SU-DHL-6 (cell line): ENCODE data around the gene TANGO2.

Experiments
- H2AFZ ChIP-seq: fragments of 200-600 bp; sonication (generic); 2 replicates; pipeline ENCODE4 v1.6.1; 2014; ENCODE audit warnings: low read depth, mild to moderate bottlenecking, moderate library complexity, mixed read lengths, antibody characterized with exemption, low read length; ENCODE audit not compliant: severe bottlenecking
- H3F3A ChIP-seq: fragments of 200-600 bp; shearing (Covaris generic); 2 replicates; pipeline ENCODE4 v1.6.0; 2016; ENCODE audit warnings: antibody characterized with exemption, mild to moderate bottlenecking; ENCODE audit not compliant: insufficient read depth
- H3K27ac ChIP-seq: fragments of 200-600 bp; sonication (generic); 2 replicates; pipeline ENCODE4 v1.5.1; 2016; ENCODE audit warnings: low read depth, mild to moderate bottlenecking, low read length, moderate library complexity, mixed read lengths
- H3K27me3 ChIP-seq: fragments of 200-600 bp; sonication (generic), shearing (Covaris generic); 2 replicates; pipeline ENCODE4 v1.6.0; 2014; ENCODE audit warnings: mild to moderate bottlenecking, low read length
- H3K36me3 ChIP-seq: fragments of 200-600 bp; sonication (generic); 2 replicates; pipeline ENCODE4 v1.6.1; 2014; ENCODE audit warnings: mild to moderate bottlenecking, low read length, mixed read lengths
- H3K4me2 ChIP-seq: fragments of 300-600, 200-600 bp; shearing (Covaris generic), sonication (generic); 2 replicates; pipeline ENCODE4 v1.6.0; 2014; ENCODE audit warnings: low read length, low read depth, mild to moderate bottlenecking; ENCODE audit not compliant: poor library complexity, severe bottlenecking
- H3K4me3 ChIP-seq: fragments of 200-600 bp; sonication (generic); 2 replicates; pipeline ENCODE4 v1.5.1; 2014; ENCODE audit warnings: antibody characterized with exemption, low read length, mild to moderate bottlenecking, mixed read lengths; ENCODE audit not compliant: insufficient read depth, poor library complexity, severe bottlenecking
- H3K79me2 ChIP-seq: fragments of 200-600 bp; sonication (generic); 2 replicates; pipeline ENCODE4 v1.6.1; 2014; ENCODE audit warnings: mild to moderate bottlenecking, low read length, moderate library complexity; ENCODE audit not compliant: insufficient read depth
- H3K9ac ChIP-seq: fragments of 200-600 bp; sonication (generic); 2 replicates; pipeline ENCODE4 v1.7.0; 2014; ENCODE audit warnings: mild to moderate bottlenecking, low read length
- H3K9me2 ChIP-seq: fragments of 200-600 bp; sonication (generic); replicated peaks from 2 replicates; pipeline ENCODE4 v1.6.1; 2014; ENCODE audit warnings: low read length; ENCODE audit not compliant: insufficient read depth
- H3K9me3 ChIP-seq: fragments of 200-600 bp; sonication (generic); 2 replicates; pipeline ENCODE4 v1.6.1; 2014; ENCODE audit warnings: low read length, mixed read lengths; ENCODE audit not compliant: insufficient read depth
- H4K20me1 ChIP-seq: fragments of 200-600 bp; sonication (generic); 2 replicates; pipeline ENCODE4 v1.6.1; 2014; ENCODE audit warnings: low read depth, mild to moderate bottlenecking, antibody characterized with exemption, low read length, moderate library complexity, mixed read lengths
- CTCF ChIP-seq: fragments of 200-600 bp; sonication (generic); IDR thresholded peaks from one replicate; pipeline ENCODE4 v1.5.1; 2017; ENCODE audit warnings: antibody characterized with exemption, mild to moderate bottlenecking, low read length, moderate library complexity; ENCODE audit not compliant: insufficient read depth, poor library complexity, severe bottlenecking
- EZH2phosphoT487 ChIP-seq: fragments of 200-600 bp; sonication (generic), shearing (Covaris generic); conservative IDR thresholded peaks from 2 replicates; pipeline ENCODE4 v1.6.1; 2018; ENCODE audit warnings: mild to moderate bottlenecking, antibody characterized with exemption, low read length, moderate library complexity, mixed read lengths

The TANGO2 gene

DNA sequence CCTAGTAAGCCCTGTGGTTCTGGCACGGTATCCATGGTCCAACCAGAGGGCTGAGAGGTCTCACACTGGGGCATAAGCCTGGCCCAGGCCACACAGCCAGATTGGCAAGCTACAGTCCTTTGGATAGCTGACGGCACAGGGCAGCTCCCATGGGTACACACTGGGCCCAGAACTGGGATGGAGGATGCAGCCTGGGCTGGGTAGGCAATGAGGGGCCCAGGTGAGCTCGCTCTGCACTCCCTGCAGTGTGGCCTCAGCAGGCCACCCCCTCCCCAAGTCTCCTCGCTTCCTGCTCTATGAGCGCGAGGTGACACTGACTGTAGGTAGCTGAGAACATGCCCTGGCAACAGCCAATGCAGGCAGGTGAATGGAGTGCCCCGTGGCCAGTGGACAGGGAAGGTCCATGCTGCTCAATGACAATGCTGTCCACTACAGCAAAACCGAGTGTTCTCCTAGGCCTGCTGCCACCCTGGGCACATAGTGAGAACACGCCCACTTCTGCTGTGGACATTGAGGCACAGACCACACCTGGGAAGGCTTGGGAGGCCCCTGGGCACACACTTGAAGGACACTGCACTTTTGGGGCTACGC, 8.1 kb upstream of the TANGO2 start:
- no peaks in the 10 kb centered on the region for H3K27me3 ChIP-seq
- no peaks in the 10 kb centered on the region for H3F3A ChIP-seq
- H4K20me1 ChIP-seq, result no peaks in the 10 kb centered on the region
- H3K4me3 ChIP-seq, result no peak overlapping the region
- H3K79me2 ChIP-seq, result no peaks in the 10 kb centered on the region
- H3K9ac ChIP-seq, result no peak overlapping the region
- H3K36me3 ChIP-seq, result no peaks in the 10 kb centered on the region
- H3K4me2 ChIP-seq, result no peak overlapping the region
- no peak overlapping the region for H3K27ac ChIP-seq
- TF ChIP-seq EZH2phosphoT487 (no peak), CTCF (no peak)
- no peaks in the 10 kb centered on the region for H3K9me3 ChIP-seq
- H2AFZ ChIP-seq, result no peak overlapping the region
- H3K9me2 ChIP-seq, result no peaks in the 10 kb centered on the region

- H3K27ac ChIP-seq, result no peak overlapping the region
- H3K4me2 ChIP-seq, result no peak overlapping the region
- no peaks in the 10 kb centered on the region for H4K20me1 ChIP-seq
- H2AFZ ChIP-seq, result no peak overlapping the region
- TF ChIP-seq CTCF, result peak; percentile 30
- TF ChIP-seq EZH2phosphoT487, result no peak
- no peaks in the 10 kb centered on the region for H3K9me2 ChIP-seq
- H3K9me3 ChIP-seq, result no peaks in the 10 kb centered on the region
- H3F3A ChIP-seq, result no peaks in the 10 kb centered on the region
- no peaks in the 10 kb centered on the region for H3K36me3 ChIP-seq
- no peak overlapping the region for H3K4me3 ChIP-seq
- H3K79me2 ChIP-seq, result no peaks in the 10 kb centered on the region
- no peaks in the 10 kb centered on the region for H3K27me3 ChIP-seq
- no peak overlapping the region for H3K9ac ChIP-seq
These were observed 7.5 kb upstream of the TANGO2 start for GRCh38 chr22:20013382-20013871.

GRCh38 chr22:20014526-20015186, 6.3 kb upstream of the TANGO2 start:
- Histone ChIP-seq H3K4me3 (no peak overlapping the region), H3K4me2 (no peak overlapping the region), H4K20me1 (no peaks in the 10 kb centered on the region), H3K27ac (no peak overlapping the region), H2AFZ (no peak overlapping the region), H3K9me2 (no peaks in the 10 kb centered on the region), H3K9me3 (no peaks in the 10 kb centered on the region), H3F3A (no peaks in the 10 kb centered on the region), H3K27me3 (no peaks in the 10 kb centered on the region), H3K36me3 (no peaks in the 10 kb centered on the region), H3K79me2 (no peaks in the 10 kb centered on the region), H3K9ac (no peak overlapping the region)
- TF ChIP-seq CTCF (no peak), EZH2phosphoT487 (no peak)
